ENCODE results near the gene ANKRD44.

ANKRD44 gene

GRCh38 chr2:197251576-197251975 lies 59.0 kb downstream of the ANKRD44 start:
- Histone ChIP-seq H3K4me2 (ENCODE audit: insufficient read depth, low read length) (no peak overlapping the region), H3K79me2 (ENCODE audit: insufficient read depth, low read length) (peaks cover 13% of the 10 kb centered on the region)

GRCh38 chr2:197251163-197251562 lies 59.4 kb downstream of the ANKRD44 start:
- no peak for TF ChIP-seq CTCF (IDR thresholded peaks at IDR 0.05; ENCODE audit: borderline replicate concordance, extremely low read depth, low read length, poor library complexity, severe bottlenecking)
- TF ChIP-seq EZH2 (IDR thresholded peaks at IDR 0.05; ENCODE audit: borderline replicate concordance, low read depth, low read length, severe bottlenecking), result no peak
- H3K4me1 ChIP-seq (ENCODE audit: insufficient read depth, low read length), result peaks cover 27% of the 10 kb centered on the region
- H3K4me2 ChIP-seq (ENCODE audit: insufficient read depth, low read length), result no peak overlapping the region
- no peak for DNase-seq
- H3K27ac ChIP-seq (ENCODE audit: low read length), result no peak overlapping the region
- H4K20me1 ChIP-seq (ENCODE audit: insufficient read depth, low read length), result no peaks in the 10 kb centered on the region
- H3K4me3 ChIP-seq (ENCODE audit: low read depth in 1 of 2, low read length in 2 of 2), result no peak overlapping the region
- no peaks in the 10 kb centered on the region for H3K9me3 ChIP-seq (ENCODE audit: insufficient read depth, low read length, severe bottlenecking)
- H3K79me2 ChIP-seq (ENCODE audit: insufficient read depth, low read length), result peaks cover 16% of the 10 kb centered on the region
- no peaks in the 10 kb centered on the region for H3K36me3 ChIP-seq (ENCODE audit: insufficient read depth, low read length)
- no peaks in the 10 kb centered on the region for H3K27me3 ChIP-seq (ENCODE audit: insufficient read depth, low read length, poor library complexity)
- no peak overlapping the region for H2AFZ ChIP-seq (ENCODE audit: low read depth, low read length)
- H3K9ac ChIP-seq (ENCODE audit: low read depth, low read length), result no peak overlapping the region
- ATAC-seq (ENCODE audit: insufficient read depth, low read depth), result no peak

More at GRCh38 chr2:197251576-197251975, 59.0 kb downstream of the ANKRD44 start:
- ATAC-seq (ENCODE audit: insufficient read depth, low read depth) (no peak), DNase-seq (no peak)
- Histone ChIP-seq H3K9ac (ENCODE audit: low read depth, low read length) (no peak overlapping the region), H3K4me1 (ENCODE audit: insufficient read depth, low read length) (peaks cover 27% of the 10 kb centered on the region), H4K20me1 (ENCODE audit: insufficient read depth, low read length) (no peaks in the 10 kb centered on the region), H3K4me3 (ENCODE audit: low read depth in 1 of 2, low read length in 2 of 2) (no peak overlapping the region), H3K9me3 (ENCODE audit: insufficient read depth, low read length, severe bottlenecking) (no peaks in the 10 kb centered on the region), H3K36me3 (ENCODE audit: insufficient read depth, low read length) (no peaks in the 10 kb centered on the region), H2AFZ (ENCODE audit: low read depth, low read length) (no peak overlapping the region), H3K27me3 (ENCODE audit: insufficient read depth, low read length, poor library complexity) (no peaks in the 10 kb centered on the region), H3K27ac (ENCODE audit: low read length) (no peak overlapping the region)
- no peak for TF ChIP-seq CTCF (IDR thresholded peaks at IDR 0.05; ENCODE audit: borderline replicate concordance, extremely low read depth, low read length, poor library complexity, severe bottlenecking)
- no peak for TF ChIP-seq EZH2 (IDR thresholded peaks at IDR 0.05; ENCODE audit: borderline replicate concordance, low read depth, low read length, severe bottlenecking)

- Histone ChIP-seq H3K79me2 (ENCODE audit: insufficient read depth, low read length) (peaks cover 18% of the 10 kb centered on the region), H3K27me3 (ENCODE audit: insufficient read depth, low read length, poor library complexity) (no peaks in the 10 kb centered on the region), H4K20me1 (ENCODE audit: insufficient read depth, low read length) (no peaks in the 10 kb centered on the region), H3K9ac (ENCODE audit: low read depth, low read length) (no peak overlapping the region), H2AFZ (ENCODE audit: low read depth, low read length) (no peak overlapping the region), H3K4me1 (ENCODE audit: insufficient read depth, low read length) (peaks cover 16% of the 10 kb centered on the region), H3K4me2 (ENCODE audit: insufficient read depth, low read length) (no peak overlapping the region), H3K36me3 (ENCODE audit: insufficient read depth, low read length) (no peaks in the 10 kb centered on the region), H3K27ac (ENCODE audit: low read length) (no peak overlapping the region), H3K4me3 (ENCODE audit: low read depth in 1 of 2, low read length in 2 of 2) (no peak overlapping the region), H3K9me3 (ENCODE audit: insufficient read depth, low read length, severe bottlenecking) (no peaks in the 10 kb centered on the region)
- no peak for ATAC-seq (ENCODE audit: insufficient read depth, low read depth)
- no peak for TF ChIP-seq CTCF (IDR thresholded peaks at IDR 0.05; ENCODE audit: borderline replicate concordance, extremely low read depth, low read length, poor library complexity, severe bottlenecking)
- no peak for TF ChIP-seq EZH2 (IDR thresholded peaks at IDR 0.05; ENCODE audit: borderline replicate concordance, low read depth, low read length, severe bottlenecking)
- DNase-seq, result no peak
These were observed 60.5 kb downstream of the ANKRD44 start for GRCh38 chr2:197250084-197250397.
